Measurements from ENCODE around the gene FAM43B.
A peak's percentile ranks its signal among the peaks of the same experiment; 100 is the strongest.
"Not testable (repeated sequence)": the region's sequence is repeated elsewhere in the genome, so short reads cannot be mapped to it uniquely, and the experiment has no call there.

The FAM43B gene, protein sequence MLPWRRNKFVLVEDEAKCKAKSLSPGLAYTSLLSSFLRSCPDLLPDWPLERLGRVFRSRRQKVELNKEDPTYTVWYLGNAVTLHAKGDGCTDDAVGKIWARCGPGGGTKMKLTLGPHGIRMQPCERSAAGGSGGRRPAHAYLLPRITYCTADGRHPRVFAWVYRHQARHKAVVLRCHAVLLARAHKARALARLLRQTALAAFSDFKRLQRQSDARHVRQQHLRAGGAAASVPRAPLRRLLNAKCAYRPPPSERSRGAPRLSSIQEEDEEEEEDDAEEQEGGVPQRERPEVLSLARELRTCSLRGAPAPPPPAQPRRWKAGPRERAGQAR

DNA sequence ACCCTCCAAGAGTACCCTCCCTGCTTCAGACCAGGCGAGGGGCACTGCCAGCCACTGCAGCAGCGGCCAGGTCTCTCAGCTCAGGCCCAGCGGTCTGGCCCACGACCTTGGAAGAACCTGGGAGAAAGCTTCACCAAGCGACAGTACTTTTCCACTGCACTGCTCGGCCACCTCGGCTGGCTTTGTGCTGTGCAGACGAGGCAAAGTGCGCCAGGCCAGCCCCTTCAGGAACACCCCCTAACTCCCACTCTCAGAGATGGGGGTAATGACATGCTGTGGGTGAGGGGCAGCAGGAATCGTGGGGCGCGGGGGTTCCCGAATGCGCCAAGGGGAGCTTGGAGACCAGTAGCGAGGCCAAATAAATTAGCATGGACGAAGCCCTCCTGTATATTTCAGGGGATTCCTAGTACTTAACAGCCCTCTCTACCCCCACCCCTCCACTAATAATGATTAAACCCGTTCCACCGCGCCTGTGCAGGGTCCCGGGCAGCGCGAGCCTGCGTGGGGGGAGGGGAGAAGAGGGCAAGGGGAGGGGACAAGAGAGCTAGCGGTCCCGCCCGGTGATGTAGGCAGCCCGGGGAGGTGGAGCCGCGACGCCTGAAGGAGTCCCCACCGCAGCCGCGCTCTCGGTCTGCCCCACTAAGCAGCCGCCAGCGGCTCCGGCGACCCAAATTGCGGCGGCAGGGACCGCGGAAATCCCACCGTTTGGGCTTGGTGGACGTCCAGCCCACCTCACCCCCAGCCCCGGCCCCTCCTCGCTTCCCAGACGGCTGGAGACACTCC, at the start of gene FAM43B:
Gene FAM43B (plus strand): TSS at position 629 of the 783 bp plus-strand sequence. CDS start 401 bp downstream, outside the sequence.
- DNase-seq, result no peak

DNA sequence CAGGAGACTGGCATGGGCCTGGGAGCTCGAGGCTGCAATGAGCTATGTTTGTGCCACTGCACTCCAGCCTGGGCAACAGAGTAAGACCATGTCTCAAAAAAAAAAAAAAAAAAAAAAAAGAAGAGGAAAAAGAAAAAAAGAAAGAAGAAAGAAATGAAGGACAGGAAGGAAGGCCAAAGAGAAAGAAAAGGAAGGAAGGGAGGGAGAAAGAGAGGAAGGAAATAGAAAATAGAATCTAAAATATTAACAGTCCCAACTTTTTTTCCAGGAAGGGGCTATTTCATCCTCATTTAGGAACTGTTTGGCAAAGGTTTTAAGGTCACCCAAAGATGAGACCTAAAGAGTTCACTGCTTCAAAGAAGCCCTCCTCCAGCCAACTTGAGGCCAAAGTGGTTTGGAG, 46.9 kb upstream of the FAM43B start:
- DNase-seq, result no peak

DNA sequence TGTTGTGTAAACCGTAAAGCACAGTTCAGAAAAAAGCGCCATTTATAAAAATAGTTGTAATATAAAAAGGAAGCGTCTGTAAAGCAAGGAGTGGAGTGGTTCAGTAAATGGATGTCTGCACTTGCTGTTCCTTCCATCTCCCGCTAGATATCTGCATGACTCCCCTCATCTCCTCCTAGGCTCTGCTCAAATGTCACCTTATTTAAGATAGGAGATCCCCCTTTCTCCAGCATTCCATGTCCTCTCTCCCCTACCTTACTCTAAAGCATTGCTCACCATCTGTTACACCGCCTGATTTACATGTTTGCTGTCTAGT, 45.2 kb upstream of the FAM43B start:
- no peak for DNase-seq

DNA sequence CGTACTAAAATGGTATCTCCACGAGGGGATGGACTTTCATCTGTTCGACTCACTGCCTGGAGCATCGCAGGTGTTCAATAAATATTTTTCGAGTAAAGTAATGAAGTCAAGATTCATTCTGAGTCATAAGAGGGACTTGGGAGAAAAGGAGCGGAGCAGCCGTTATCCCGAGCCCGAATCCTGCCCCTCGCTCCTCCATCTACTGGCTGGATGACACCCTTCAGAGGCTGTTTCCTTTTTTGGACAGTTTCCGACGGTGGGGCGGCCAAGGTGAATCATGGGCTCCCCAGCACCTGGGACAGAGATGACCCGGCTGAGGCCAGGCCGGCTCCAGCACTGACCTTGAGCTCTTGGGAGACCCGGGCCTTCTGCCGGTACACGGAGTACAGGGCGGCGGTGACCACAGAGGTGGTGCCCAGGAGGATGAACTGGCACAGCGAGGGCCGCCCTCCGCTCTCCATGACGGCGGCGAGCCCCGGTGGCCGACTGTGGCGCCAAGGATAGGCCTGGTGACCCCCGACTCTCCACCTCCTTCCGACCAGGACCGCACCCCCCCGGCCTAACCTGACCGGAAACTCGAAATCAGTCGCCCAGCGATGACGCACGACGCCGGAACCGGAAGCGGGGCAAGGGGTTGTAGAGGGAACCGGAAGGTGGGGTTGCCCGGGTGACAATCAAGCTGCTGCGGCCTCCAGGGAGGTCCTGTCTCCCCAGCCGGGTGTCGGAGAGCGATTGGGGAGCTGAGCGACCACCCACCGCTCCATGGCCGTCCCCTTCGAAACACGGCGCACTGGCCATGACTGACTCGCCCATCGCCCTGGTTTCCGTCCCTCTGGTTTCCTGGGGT, 44.6 kb upstream of the FAM43B start, which contains the start of gene MUL1:
Gene MUL1 (minus strand): TSS at position 588 of the 847 bp plus-strand sequence. CDS start 127 bp downstream, at position 461.
- DNase-seq, result peak; percentile 84

DNA sequence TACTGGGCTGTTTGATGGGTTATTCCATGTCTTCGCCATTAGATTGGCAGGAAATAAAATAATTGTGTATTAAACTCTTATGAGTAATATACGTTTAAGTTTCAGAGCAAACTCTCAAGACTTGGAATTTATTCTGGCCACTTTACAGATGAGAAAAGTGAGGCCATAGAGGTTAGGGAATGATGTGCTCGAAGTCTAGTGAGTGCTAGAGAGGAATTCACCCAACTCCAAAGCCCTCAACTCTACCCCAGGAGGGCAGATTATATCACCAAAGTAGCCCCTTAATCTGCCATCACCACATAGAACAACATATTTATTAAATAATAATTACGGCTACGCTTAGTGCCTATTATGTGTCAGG, 44.0 kb upstream of the FAM43B start:
- no peak for DNase-seq

DNA sequence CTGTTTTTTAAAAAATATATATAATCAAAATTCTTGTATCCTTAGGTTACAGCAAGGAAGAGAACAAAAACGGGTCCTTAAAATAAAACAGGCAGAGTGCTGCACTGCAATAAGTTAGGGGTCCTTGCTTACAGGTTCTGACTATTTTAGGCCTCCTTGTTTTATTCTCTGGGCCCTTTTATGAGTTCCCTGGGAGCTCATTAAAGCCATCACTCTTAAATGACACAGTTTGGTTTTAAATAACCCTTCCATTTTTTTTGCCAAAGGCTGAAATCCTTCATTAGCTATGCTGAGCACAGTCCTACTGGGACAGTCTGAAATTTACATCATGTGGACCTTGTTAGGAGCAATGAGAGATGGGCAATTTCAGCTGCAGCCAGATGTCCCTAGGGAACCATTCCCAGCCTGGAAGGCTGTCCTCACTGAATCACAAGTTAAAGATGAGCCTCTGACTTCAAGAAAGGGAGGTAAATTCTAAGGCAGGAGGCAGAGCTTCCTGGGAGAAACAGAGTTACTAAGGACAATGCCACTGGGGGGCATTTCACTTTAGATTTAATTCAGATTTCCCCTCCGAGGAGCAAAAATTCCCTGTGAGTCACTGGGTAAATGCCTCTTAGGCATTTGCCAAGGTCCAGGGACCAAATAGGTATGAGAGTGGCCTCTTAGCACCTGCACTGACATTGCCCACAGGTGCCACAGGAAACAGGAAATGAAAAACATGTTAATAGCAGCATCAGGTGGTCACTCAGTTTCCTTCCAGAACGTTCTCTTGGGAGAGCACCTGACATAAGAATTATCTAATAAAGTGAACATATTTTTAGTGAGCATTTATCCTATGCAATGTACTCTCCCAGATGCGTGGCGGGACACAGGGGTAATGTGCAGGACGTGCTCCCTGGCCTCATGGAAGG, 40.6 kb upstream of the FAM43B start:
- no peak for DNase-seq

DNA sequence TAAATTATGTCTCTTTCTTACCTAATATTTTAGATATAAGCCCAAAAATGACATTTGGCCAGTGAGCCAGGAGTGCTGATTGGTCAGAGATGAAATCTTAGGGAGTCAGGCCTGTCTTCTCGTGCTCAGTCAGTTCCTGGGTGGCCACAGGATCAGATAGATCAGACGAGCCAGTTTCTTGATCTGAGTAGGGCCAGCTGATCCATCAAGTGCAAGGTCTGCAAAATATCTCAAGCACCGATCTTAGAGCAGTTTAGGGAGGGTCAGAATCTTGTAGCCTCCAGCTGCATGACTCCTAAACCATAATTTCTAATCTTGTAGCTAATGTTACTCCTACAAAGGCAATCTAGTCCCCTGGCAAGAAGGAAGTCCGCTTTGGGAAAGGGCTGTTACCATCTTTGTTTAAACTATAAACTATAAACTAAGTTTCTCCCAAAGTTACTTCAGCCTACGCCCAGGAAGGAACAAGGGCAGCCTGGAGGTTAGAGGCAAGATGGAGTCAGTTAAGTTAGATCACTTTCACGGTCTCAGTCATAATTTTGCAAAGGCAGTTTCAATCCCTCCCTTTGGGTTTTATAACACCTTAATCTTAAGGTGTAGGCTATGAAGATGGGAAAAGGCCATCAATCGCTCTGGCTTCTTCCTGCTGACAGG, 32.6 kb upstream of the FAM43B start:
- DNase-seq, result not testable (repeated sequence)

DNA sequence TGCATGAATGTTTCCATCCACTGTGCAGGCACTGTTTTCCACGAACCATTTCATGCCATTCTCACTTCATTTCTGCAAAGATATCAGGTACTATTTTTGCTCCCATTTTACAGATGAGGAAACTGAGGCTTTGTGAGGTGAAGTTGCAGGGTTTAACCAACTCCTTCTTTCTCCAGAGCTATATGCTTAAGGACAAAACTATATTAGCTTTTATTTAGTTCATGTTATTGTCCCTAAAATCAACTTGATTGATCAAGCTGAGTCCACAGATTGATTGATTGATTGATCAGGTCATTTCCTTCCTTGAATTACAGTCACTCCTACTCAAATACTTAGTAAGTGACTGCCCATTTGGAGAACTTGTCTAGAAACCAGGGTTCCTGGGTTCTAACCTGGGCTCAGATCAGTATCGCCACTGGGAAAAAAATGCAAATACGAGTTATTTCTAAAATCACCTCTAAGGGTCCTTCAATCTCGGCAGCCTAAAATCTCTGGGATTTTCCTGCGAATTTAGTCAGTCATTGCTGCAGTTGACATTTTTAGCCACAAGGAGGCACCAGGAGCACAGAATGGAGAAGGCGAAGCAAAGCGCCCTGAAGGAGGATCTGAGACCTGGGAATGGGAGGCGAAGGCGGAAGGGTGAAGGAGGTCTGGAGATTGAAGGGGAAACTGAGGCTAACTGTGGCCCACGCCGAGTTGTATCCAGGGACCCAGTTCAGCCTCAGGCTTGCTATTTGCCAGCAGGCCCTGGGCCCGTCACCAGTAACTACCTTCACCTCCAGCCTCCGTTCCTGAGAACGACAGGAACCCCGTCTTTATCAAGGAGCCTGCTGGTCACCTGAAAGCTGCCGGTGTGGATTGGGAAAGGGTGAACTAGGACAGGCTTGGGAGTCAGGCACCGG, 30.2 kb upstream of the FAM43B start:
- peak; percentile 60 for DNase-seq

DNA sequence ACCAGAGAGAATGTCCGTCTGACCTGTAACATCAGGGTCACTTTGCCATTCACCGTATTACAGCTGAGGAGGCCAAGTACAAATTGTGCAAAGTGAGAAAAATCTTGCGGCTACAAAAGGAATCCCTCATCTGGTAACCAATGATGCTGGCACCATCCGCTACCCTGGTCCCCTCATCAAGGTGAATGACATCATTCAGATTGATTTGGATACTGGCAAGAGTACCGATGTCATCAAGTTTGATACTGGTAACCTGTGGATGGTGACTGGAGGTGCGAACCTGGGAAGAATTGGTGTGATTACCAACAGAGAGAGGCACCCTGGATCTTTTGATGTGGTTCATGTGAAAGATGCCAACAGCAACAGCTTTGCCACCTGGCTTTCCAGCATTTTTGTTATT, 26.1 kb upstream of the FAM43B start:
- DNase-seq, result no peak

DNA sequence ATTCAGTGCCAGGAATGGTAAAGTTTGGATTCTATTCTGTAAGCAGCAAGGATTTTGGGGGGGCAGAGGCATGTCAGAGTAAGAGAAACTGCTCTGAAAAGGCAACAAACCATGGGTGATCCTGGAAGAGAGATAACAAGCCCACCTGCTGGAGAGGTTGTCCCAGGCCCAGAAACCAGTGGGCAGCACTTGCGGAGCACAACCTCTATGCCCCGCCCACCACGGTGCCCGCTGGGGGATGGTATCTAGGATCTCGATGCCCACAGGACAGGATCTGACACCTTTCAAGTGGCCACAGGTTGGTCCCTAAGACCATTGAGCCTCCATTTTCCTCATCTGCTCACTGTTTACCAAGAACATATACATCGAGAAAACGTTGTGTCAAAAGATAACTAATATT, 24.2 kb upstream of the FAM43B start:
- no peak for DNase-seq

DNA sequence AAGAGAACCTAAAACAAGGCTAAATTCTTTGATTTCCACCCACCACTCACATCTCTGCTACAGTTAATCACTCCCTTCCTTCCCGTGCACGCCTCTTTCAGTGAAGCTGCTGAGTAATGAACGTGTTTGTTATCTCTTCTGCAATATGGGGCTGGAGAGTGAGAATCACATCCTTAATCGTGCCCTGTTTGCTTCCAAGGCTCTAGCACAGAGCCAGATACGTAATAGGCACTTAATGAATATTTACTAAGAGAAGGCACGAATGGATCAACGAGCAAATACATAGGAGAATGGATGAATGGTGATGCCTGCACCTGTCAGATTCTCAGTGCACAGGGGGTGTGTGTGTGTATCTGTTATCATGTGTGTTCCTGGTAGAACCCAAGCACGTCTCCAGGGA, 22.1 kb upstream of the FAM43B start:
- DNase-seq, result no peak

DNA sequence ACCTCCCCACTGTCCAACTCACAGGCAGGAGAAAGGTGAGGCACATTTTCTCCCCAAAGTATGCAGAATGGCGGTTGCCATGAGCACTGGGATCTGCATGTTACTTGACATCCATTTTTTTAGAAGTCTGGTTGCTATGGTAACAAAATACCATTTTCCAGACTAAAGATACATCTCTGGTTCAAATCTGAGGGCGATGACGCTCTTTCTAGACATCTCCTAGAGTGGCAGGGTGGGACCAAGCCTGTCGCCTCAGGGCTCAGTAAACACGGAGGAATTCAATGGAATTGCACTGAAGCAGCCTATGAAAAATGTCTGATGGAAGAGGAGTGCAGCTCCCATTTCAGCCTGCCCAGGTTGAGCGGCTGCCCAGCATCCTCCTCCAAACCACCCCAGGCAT, 21.5 kb upstream of the FAM43B start:
- DNase-seq, result no peak

DNA sequence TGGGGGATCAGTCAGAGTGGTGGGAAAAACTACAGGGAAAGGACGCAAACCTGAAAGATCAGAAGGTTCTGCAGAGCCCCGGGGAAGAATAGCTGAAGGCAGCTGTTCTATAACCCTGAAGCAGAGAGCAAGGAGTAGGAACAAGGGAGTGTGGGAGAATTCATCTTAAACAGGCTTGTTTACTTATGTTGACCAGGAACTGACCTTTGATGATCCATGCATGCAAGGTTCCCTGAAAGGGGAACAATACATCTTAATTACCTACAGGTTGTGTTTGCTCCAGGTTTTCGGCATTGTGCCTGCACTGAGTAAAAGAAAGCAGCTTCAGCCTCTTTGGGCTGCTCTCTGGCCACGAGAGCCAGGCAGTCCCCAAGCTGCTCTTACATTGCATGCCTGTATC, 18.7 kb upstream of the FAM43B start:
- DNase-seq, result no peak

DNA sequence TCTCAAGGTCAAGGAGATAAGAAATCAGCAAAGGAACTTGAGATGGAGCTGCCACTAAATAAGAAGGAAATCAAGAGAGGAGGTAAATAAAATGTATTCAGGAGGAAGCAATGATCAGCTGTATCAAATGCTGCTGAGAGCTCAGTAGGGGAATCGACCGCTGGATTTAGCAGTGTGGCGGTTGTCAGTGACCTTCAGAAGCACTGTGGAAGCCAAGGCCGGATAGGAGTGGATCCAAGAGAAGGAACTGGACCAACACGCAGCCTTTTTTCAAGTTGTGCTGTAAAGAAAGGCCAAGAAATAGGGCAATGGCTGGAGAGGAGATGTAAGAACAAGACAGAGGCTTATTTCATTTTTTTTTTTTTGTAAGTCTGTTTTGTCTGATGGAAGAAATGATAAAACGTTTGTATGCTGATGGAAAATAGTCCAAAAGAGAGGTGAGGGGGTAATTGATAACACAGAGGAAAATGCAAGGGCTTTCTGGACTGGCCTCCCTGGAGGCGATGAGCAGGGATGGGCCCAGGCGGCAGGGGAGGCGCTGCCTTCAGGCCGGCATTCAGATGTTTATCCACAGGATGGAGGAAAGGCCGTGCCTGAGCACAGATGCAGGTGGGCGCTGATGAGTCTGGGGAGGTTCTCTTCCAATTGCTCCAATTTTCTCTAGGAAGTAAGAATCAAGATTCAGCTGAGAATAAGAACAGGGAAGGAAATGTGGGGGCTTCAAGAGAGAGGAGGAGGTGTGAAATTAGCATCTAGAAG, 17.5 kb upstream of the FAM43B start:
- DNase-seq, result no peak

DNA sequence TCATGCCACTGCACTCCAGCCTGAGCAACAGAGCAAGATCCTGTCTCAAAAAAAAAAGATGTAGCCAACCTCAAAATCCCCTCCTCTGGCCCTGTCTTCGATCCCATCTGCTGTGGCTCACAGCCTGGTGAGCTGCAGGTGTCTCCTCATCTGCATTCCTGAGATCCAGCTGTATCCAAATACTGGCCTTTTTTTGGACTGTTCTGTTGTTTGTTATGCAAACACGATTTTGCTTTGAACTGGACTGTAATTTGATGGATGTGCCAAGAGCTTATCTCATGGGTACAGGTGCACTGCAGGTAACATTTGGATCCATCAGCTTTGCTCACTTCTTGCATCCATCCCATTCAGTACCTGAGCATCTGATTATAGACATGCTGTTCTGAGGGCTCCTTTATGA, 14.1 kb upstream of the FAM43B start:
- no peak for DNase-seq

DNA sequence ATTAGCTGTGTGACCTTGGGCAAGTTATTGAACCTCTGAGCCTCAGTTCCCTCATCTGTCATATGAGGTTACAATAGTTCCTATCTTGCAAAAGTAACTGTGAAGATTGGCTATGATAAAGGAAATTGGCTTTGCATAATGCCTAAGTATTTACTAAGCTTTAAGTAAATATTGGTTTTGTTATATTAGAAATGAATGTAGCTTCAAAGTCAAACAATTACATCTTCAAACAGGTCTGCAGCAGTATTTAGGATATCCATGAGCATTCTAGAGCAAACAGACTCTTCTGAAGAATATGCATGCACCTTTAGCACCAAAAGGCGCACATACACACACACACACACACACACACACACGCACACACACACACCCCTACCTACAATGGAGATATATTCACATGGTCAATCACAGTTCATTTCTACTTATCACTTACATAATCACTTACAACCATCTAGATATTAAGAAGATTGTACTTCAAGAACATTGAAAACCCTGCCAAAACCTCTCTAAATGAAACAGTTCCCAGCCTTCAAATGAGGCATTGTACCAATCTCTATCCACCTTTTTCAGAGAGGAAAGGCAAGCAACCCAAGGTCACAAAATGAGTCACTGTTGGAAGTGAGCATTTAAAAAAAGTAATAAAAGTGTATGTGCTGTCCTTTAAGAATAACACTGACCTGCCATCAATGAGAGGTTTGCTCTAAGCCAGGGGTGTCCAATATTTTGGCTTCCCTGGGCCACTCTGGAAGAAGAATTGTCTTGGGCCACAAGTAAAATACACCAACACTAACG, 13.4 kb upstream of the FAM43B start:
- no peak for DNase-seq

DNA sequence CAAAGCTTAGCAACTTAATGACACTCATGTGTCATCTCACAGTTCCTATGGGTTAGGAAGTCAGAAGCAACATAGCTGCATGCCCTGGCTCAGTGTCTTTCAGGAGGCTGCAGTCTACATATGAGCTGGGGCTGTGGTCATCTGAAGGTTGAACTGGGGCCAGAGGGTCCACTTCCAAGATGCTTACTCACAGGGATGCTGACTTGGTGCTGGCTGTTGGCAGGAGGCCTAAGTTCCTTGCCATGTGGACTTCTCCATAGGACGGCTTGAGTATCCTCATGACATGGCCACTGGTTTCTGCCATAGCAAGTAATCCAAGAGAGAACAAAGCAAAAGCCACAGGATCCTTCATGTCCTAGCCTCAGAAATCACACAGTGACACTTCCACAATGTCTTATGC, 12.1 kb upstream of the FAM43B start:
- no peak for DNase-seq

DNA sequence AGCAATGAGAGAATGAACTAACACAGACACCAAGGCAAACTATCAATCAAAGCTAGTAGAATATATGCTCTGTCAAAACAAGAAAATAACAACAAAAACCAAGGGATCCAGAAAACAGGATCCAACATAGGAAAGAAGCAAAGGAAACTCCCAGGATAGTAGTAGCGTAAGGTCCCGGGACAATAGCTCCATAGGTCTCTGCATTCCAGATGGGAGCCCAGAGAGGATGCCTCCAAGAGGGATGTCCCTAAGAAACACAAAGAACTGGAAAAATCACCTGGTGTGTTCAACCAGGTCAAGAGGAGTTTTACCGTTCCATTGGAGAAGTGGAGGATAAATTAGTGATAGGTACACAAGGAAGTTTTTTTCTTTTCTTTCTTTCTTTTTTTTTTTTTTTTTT, 5.7 kb upstream of the FAM43B start:
- DNase-seq, result no peak

DNA sequence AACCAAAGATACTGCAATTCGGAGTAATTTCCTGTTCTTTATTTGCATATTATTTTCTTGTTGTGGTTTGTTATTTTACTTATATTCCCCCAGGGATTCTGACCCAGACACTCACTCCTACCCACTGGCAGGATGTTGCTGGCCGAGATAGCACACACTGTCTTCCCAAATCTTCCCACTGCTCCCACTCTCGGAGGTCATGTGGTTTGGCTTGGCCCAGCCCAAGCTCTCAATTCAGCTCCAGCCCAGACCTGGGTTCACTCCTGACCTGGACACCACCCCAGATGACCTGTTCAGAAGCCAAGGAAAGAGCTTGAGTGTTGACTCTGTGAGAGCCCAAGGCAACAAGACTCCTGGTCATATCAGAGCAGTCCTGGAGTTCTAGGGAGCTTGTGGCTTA, 1.2 kb upstream of the FAM43B start:
- no peak for DNase-seq
